ENCODE results near the gene C12orf57.

Gene C12orf57

GRCh38 chr12:6964605-6965025 lies 20.8 kb downstream of the C12orf57 start:
- no peak for DNase-seq (ENCODE audit: low read depth in 2 of 2)

- peak; percentile 76 to 81 for DNase-seq (ENCODE audit: low read depth in 2 of 2)
Observed at GRCh38 chr12:6965026-6965661, 21.3 kb downstream of the C12orf57 start.

GRCh38 chr12:6965714-6966113 lies 21.9 kb downstream of the C12orf57 start:
- no peak for DNase-seq (ENCODE audit: low read depth in 2 of 2)

GRCh38 chr12:6966351-6966750 lies 22.5 kb downstream of the C12orf57 start:
- DNase-seq (ENCODE audit: low read depth in 2 of 2) = no peak

GRCh38 chr12:6967651-6968100 lies 23.9 kb downstream of the C12orf57 start:
- no peak for DNase-seq (ENCODE audit: low read depth in 2 of 2)

- no peak for DNase-seq (ENCODE audit: low read depth in 2 of 2)
Observed at GRCh38 chr12:6968426-6968825, 24.6 kb downstream of the C12orf57 start.

- DNase-seq (ENCODE audit: low read depth in 2 of 2) = no peak
Observed at GRCh38 chr12:6970096-6970527, 26.3 kb downstream of the C12orf57 start.

GRCh38 chr12:6974180-6974579 lies 30.4 kb downstream of the C12orf57 start:
- no peak for DNase-seq (ENCODE audit: low read depth in 2 of 2)

GRCh38 chr12:6975297-6976032 lies 31.6 kb downstream of the C12orf57 start:
- no peak for DNase-seq (ENCODE audit: low read depth in 2 of 2)

GRCh38 chr12:6977653-6978052 lies 33.8 kb downstream of the C12orf57 start:
- no peak for DNase-seq (ENCODE audit: low read depth in 2 of 2)

- DNase-seq (ENCODE audit: low read depth in 2 of 2) = no peak
Observed at GRCh38 chr12:6978188-6978587, 34.4 kb downstream of the C12orf57 start.

GRCh38 chr12:6978611-6979011 lies 34.8 kb downstream of the C12orf57 start:
- DNase-seq (ENCODE audit: low read depth in 2 of 2) = no peak

- no peak for DNase-seq (ENCODE audit: low read depth in 2 of 2)
Observed at GRCh38 chr12:6979021-6979420, 35.2 kb downstream of the C12orf57 start.

GRCh38 chr12:6979453-6979852 lies 35.6 kb downstream of the C12orf57 start:
- DNase-seq (ENCODE audit: low read depth in 2 of 2) = no peak

- DNase-seq (ENCODE audit: low read depth in 2 of 2) = no peak
Observed at GRCh38 chr12:6980075-6980474, 36.3 kb downstream of the C12orf57 start.

- no peak for DNase-seq (ENCODE audit: low read depth in 2 of 2)
Observed at GRCh38 chr12:6980740-6981139, 36.9 kb downstream of the C12orf57 start.

- no peak for DNase-seq (ENCODE audit: low read depth in 2 of 2)
Observed at GRCh38 chr12:6981152-6982052, 37.6 kb downstream of the C12orf57 start.

GRCh38 chr12:6982532-6982931 lies 38.7 kb downstream of the C12orf57 start:
- DNase-seq (ENCODE audit: low read depth in 2 of 2) = no peak

- no peak for DNase-seq (ENCODE audit: low read depth in 2 of 2)
Observed at GRCh38 chr12:6987956-6988553, 44.2 kb downstream of the C12orf57 start.

Measured in activated CD8-positive, alpha-beta memory T cell treated with anti-CD3 and anti-CD28 coated beads for 4 hours (primary cell).